Subcutaneous abdominal adipose tissue (tissue), 5 donors: Measurements from ENCODE around the gene ZBTB43.

Source experiments
- H3K27ac ChIP-seq: one replicate; pipeline ENCODE4 v1.7.0; 2013; ENCODE audit warnings: low read depth, mild to moderate bottlenecking, inconsistent platforms, low read length, moderate library complexity
- H3K27me3 ChIP-seq, 5 donors: one replicate each; pipeline ENCODE4 v1.7.0; 2013; ENCODE audit warnings: low read length in 5 of 5, inconsistent platforms in 1 of 5; ENCODE audit not compliant: control insufficient read depth in 5 of 5, insufficient read depth in 4 of 5
- H3K36me3 ChIP-seq, 5 donors: one replicate each; pipeline ENCODE4 v1.7.0; 2013; ENCODE audit warnings: low read length in 5 of 5; ENCODE audit not compliant: control insufficient read depth in 5 of 5, insufficient read depth in 5 of 5
- H3K4me1 ChIP-seq, 5 donors: one replicate each; pipeline ENCODE4 v1.7.0; 2013; ENCODE audit warnings: low read length in 5 of 5, mild to moderate bottlenecking in 3 of 5, moderate library complexity in 1 of 5; ENCODE audit not compliant: control insufficient read depth in 5 of 5, insufficient read depth in 5 of 5
- H3K4me3 ChIP-seq, 5 donors: one replicate each; pipeline ENCODE4 v1.7.0; 2013; ENCODE audit warnings: low read length in 5 of 5, low read depth in 1 of 5
- H3K9ac ChIP-seq, 5 donors: one replicate each; pipeline ENCODE4 v1.7.0; 2013; ENCODE audit warnings: low read length in 5 of 5, mild to moderate bottlenecking in 4 of 5, moderate library complexity in 3 of 5
- H3K9me3 ChIP-seq, 5 donors: one replicate each; pipeline ENCODE4 v1.7.0; 2013; ENCODE audit warnings: low read length in 5 of 5; ENCODE audit not compliant: control insufficient read depth in 5 of 5
- donor health status: healthy.
- donor health status: healthy.
- donor health status: healthy.
- donor health status: healthy.
- donor health status: healthy.

Gene ZBTB43

DNA sequence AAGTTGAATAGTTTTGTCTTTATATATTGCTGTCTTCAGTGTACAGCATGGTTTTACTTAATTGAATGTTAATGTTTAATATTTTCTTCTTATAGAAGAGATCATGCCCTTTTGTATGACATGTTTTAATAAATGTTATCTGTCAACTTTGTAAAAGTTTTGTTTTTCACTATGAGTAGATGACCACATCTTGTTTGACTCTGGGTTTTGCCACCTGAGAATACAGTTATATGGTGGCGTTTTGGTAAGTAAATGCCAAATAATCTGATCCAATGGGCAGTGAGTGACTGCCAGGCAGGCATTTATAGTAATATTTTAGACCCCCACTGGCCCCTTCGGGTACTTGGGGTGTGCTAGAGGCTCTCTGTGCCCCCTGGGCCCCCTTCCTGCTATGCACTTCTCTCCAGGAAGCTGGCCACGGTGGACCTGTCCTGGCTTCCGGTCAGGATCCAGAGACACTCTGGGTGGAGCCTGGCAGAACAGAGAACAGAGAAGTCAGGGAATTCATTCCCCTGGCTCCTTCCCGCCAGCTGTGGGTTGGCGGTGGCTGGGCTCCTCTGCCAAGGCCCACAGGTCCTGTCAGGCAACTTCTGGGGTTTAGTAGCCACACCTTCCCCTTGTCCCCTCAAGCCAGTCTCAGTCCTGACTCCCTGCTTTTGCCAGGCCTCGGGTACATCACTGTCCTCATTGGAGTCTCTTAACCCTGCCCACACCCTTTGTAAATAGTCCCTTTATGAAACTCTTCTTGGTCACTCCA lies 33.4 kb downstream of the ZBTB43 start:
- Histone ChIP-seq H3K9ac (no peak overlapping the region), H3K36me3 (peaks cover 11 to 36% (median 29%) of the 10 kb centered on the region in 5 donors), H3K4me3 (no peak overlapping the region), H3K27me3 (no peaks in the 10 kb centered on the region), H3K4me1 (peaks cover 2 to 8% (median 4%) of the 10 kb centered on the region in 5 donors), H3K27ac (no peak overlapping the region), H3K9me3 (no peaks in the 10 kb centered on the region)

DNA sequence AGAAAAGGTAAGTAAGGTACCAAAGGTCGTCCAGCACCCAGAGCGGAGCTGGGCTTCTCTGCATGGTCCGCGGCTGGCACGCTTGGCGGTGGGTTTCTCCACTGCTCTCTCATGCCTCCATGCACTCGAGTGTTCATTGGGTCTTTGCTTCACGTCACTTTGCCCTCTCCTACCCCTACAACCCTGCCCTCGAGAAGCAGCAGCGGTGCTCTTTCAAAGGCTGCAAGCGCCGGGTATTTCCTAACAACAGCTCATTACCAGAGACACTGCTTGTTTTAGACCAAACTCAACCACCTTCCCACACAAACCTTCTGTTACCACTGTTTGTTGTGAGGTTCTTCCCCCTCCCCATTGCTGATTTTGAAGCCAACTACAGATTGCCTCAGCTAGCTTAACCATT lies 34.1 kb downstream of the ZBTB43 start:
- Histone ChIP-seq H3K36me3 (peaks cover 8 to 30% (median 23%) of the 10 kb centered on the region in 5 donors), H3K27me3 (no peaks in the 10 kb centered on the region), H3K27ac (no peak overlapping the region), H3K9ac (no peak overlapping the region), H3K4me1 (peaks cover 0 to 8% (median 4%) of the 10 kb centered on the region in 5 donors), H3K4me3 (no peak overlapping the region), H3K9me3 (no peaks in the 10 kb centered on the region)

- peaks cover 0 to 8% (median 4%) of the 10 kb centered on the region in 5 donors for H3K4me1 ChIP-seq
- H3K9ac ChIP-seq, result no peak overlapping the region
- H3K9me3 ChIP-seq, result no peaks in the 10 kb centered on the region
- no peak overlapping the region for H3K4me3 ChIP-seq
- H3K27ac ChIP-seq, result no peak overlapping the region
- no peaks in the 10 kb centered on the region for H3K27me3 ChIP-seq
- H3K36me3 ChIP-seq, result peaks cover 8 to 26% (median 19%) of the 10 kb centered on the region in 5 donors
These were observed 34.5 kb downstream of the ZBTB43 start for GRCh38 chr9:126839301-126839700.

- peaks cover 0 to 8% (median 4%) of the 10 kb centered on the region in 5 donors for H3K4me1 ChIP-seq
- H3K27me3 ChIP-seq, result no peaks in the 10 kb centered on the region
- no peak overlapping the region for H3K27ac ChIP-seq
- H3K36me3 ChIP-seq, result peaks cover 0 to 13% (median 11%) of the 10 kb centered on the region in 5 donors
- no peaks in the 10 kb centered on the region for H3K9me3 ChIP-seq
- H3K4me3 ChIP-seq, result no peak overlapping the region
- no peak overlapping the region for H3K9ac ChIP-seq
These were observed 37.5 kb downstream of the ZBTB43 start for GRCh38 chr9:126842220-126842842.

GRCh38 chr9:126842977-126843799 lies 38.3 kb downstream of the ZBTB43 start:
- H3K27me3 ChIP-seq, result no peaks in the 10 kb centered on the region
- H3K9ac ChIP-seq, result no peak overlapping the region
- peaks cover 0 to 4% (median 4%) of the 10 kb centered on the region in 5 donors for H3K4me1 ChIP-seq
- H3K36me3 ChIP-seq, result peaks cover 0 to 12% (median 8%) of the 10 kb centered on the region in 5 donors
- no peak overlapping the region for H3K4me3 ChIP-seq
- no peaks in the 10 kb centered on the region for H3K9me3 ChIP-seq
- no peak overlapping the region for H3K27ac ChIP-seq

- H3K4me3 ChIP-seq, result no peak overlapping the region
- no peaks in the 10 kb centered on the region for H3K9me3 ChIP-seq
- H3K27ac ChIP-seq, result no peak overlapping the region
- no peak overlapping the region for H3K9ac ChIP-seq
- peaks cover 0 to 3% (median 0%) of the 10 kb centered on the region in 5 donors for H3K36me3 ChIP-seq
- no peaks in the 10 kb centered on the region for H3K27me3 ChIP-seq
- peaks cover 0 to 3% (median 0%) of the 10 kb centered on the region in 5 donors for H3K4me1 ChIP-seq
These were observed 39.2 kb downstream of the ZBTB43 start for GRCh38 chr9:126844085-126844484.

DNA sequence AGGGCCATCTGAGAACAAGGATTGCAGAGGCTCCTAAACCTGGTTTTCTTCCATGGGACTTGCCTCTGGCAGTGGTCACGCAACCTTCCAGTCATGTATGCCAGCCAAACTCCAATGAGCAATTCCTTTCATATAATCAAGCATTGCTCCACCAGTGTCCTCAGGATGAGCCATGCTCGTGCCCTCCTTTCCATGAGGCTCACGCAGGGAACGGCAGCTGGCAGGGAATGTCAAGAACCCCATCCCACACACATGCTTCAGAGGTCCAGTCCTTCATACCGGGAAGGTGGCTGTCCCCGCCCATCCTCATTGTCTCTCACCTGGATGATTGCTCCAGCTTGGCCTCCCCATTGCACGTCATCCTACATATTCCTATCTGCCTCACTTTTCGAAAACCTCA lies 42.2 kb downstream of the ZBTB43 start:
- Histone ChIP-seq H3K27me3 (peaks cover under 1 to 8% (median 3%) of the 10 kb centered on the region in 5 donors), H3K9me3 (no peaks in the 10 kb centered on the region), H3K36me3 (no peaks in the 10 kb centered on the region), H3K27ac (no peak overlapping the region), H3K4me3 (no peak overlapping the region), H3K9ac (no peak overlapping the region), H3K4me1 (no peaks in the 10 kb centered on the region)

GRCh38 chr9:126849591-126850225 lies 44.9 kb downstream of the ZBTB43 start:
- no peak overlapping the region for H3K27ac ChIP-seq
- H3K27me3 ChIP-seq, result peaks cover 8 to 17% (median 11%) of the 10 kb centered on the region in 5 donors
- no peak overlapping the region for H3K4me3 ChIP-seq
- H3K4me1 ChIP-seq, result no peaks in the 10 kb centered on the region
- no peak overlapping the region for H3K9ac ChIP-seq
- no peaks in the 10 kb centered on the region for H3K36me3 ChIP-seq
- H3K9me3 ChIP-seq, result no peaks in the 10 kb centered on the region

- no peaks in the 10 kb centered on the region for H3K9me3 ChIP-seq
- H3K4me3 ChIP-seq, result no peak overlapping the region
- no peaks in the 10 kb centered on the region for H3K36me3 ChIP-seq
- H3K9ac ChIP-seq, result no peak overlapping the region
- H3K27me3 ChIP-seq, result peaks cover 8 to 17% (median 12%) of the 10 kb centered on the region in 5 donors
- no peaks in the 10 kb centered on the region for H3K4me1 ChIP-seq
- no peak overlapping the region for H3K27ac ChIP-seq
These were observed 46.5 kb downstream of the ZBTB43 start for GRCh38 chr9:126851286-126851880.
